ENCODE data around the gene CTSW.

GRCh38 chr11:65883786-65884715, 4.4 kb downstream of the CTSW start:
- TF ChIP-seq, protein P1, sequence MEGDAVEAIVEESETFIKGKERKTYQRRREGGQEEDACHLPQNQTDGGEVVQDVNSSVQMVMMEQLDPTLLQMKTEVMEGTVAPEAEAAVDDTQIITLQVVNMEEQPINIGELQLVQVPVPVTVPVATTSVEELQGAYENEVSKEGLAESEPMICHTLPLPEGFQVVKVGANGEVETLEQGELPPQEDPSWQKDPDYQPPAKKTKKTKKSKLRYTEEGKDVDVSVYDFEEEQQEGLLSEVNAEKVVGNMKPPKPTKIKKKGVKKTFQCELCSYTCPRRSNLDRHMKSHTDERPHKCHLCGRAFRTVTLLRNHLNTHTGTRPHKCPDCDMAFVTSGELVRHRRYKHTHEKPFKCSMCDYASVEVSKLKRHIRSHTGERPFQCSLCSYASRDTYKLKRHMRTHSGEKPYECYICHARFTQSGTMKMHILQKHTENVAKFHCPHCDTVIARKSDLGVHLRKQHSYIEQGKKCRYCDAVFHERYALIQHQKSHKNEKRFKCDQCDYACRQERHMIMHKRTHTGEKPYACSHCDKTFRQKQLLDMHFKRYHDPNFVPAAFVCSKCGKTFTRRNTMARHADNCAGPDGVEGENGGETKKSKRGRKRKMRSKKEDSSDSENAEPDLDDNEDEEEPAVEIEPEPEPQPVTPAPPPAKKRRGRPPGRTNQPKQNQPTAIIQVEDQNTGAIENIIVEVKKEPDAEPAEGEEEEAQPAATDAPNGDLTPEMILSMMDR (IDR thresholded peaks at IDR 0.05 in 4 of 5, conservative IDR thresholded peaks at IDR 0.05 in 1 of 5) = no peak
- no peak for TF ChIP-seq POLR2A (IDR thresholded peaks at IDR 0.05)
